ENCODE results near the gene RGS6.

RGS6 gene

GRCh38 chr14:72608391-72609204, 676.4 kb downstream of the RGS6 start:
- DNase-seq (ENCODE audit: low spot score): no peak

- no peak for DNase-seq (ENCODE audit: low spot score)
Observed at GRCh38 chr14:72609205-72609916, 677.1 kb downstream of the RGS6 start.

- no peak for DNase-seq (ENCODE audit: low spot score)
Observed at GRCh38 chr14:72610096-72610830, 678.0 kb downstream of the RGS6 start.

GRCh38 chr14:72610831-72611200, 678.6 kb downstream of the RGS6 start:
- DNase-seq (ENCODE audit: low spot score): no peak

GRCh38 chr14:72611506-72611905, 679.3 kb downstream of the RGS6 start:
- DNase-seq (ENCODE audit: low spot score): no peak

- no peak for DNase-seq (ENCODE audit: low spot score)
Observed at GRCh38 chr14:72612041-72612440, 679.8 kb downstream of the RGS6 start.

GRCh38 chr14:72613231-72613974, 681.2 kb downstream of the RGS6 start:
- DNase-seq (ENCODE audit: low spot score): no peak

GRCh38 chr14:72613975-72614319, 681.7 kb downstream of the RGS6 start:
- no peak for DNase-seq (ENCODE audit: low spot score)

- no peak for DNase-seq (ENCODE audit: low spot score)
Observed at GRCh38 chr14:72614365-72614764, 682.1 kb downstream of the RGS6 start.

GRCh38 chr14:72614891-72615415, 682.7 kb downstream of the RGS6 start:
- DNase-seq (ENCODE audit: low spot score): no peak

GRCh38 chr14:72615451-72616121, 683.4 kb downstream of the RGS6 start:
- no peak for DNase-seq (ENCODE audit: low spot score)
